GM21360 (cell line): ENCODE measurements around the gene PAQR3.

Source experiments
- ATAC-seq: cut with Tn5 transposase; IDR thresholded peaks from one replicate; pipeline ENCODE4 v1.9.1; 2021; ENCODE audit warnings: mild to moderate bottlenecking, moderate library complexity; ENCODE audit not compliant: unreplicated experiment

Gene PAQR3

DNA sequence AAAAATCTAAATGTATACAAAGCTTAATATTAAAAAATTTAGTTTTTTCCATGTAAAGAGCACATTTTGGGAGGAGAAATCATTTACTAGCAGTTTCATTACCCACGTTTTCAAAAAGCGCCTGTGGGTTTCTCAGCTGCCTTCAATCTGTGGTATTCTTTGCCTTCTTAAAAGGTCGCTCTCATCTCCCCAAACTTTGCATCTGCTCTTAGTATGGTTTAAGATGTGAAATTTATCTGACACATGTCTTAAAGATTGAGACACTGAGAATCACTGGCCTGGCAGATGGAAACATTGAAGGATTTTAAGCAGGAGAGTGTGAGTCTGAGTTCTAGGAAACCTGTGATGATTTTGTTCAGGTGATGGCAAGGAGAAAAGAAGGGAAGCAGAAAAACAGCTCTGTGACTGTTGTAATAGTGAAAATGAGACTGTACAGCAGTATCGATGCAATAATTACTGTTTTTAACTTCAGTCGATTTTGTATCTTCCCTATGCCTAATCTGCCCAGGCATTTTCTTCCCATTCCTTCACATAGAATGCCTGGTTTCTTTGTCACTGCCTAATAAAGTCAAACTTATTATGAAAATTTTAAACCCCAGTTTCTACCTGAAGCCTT lies 75.9 kb downstream of the PAQR3 start:
- no peak for ATAC-seq

DNA sequence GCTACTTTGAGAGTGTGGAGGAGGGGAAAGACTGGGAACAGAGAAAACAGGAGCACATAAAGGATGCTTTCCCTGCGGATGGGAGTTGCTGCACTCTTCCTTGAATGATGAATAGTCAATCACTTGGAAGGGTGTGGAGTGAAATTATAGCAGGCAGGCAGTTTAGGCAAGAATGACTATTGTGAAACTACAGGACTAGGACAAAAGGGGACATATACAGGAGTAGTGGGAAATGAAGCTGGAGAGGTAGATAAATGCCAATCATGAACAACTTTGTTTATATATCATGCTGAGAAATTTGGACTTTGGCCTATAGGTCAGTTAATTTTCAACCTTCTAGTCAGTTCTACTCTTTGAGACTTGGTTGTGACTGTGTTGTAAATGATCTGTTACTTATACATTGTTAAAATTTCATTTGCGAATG lies 76.9 kb downstream of the PAQR3 start:
- ATAC-seq, result no peak
